MM.1S (cell line): ENCODE measurements around the gene ZNF670.

ENCODE experiments used
- EZH2 ChIP-seq: fragments of 300-600 bp; sonication (generic); optimal IDR thresholded peaks from 2 replicates; pipeline ENCODE3; 2017; ENCODE audit warnings: low read depth, mild to moderate bottlenecking, antibody characterized with exemption, low read length, mixed read lengths
- TF ChIP-seq, protein P1 (sequence below): fragments of 300-600 bp; sonication (generic); IDR thresholded peaks from 2 replicates; pipeline ENCODE4 v1.5.1; 2016; ENCODE audit warnings: antibody characterized with exemption, low read length, mixed read lengths

DNA sequence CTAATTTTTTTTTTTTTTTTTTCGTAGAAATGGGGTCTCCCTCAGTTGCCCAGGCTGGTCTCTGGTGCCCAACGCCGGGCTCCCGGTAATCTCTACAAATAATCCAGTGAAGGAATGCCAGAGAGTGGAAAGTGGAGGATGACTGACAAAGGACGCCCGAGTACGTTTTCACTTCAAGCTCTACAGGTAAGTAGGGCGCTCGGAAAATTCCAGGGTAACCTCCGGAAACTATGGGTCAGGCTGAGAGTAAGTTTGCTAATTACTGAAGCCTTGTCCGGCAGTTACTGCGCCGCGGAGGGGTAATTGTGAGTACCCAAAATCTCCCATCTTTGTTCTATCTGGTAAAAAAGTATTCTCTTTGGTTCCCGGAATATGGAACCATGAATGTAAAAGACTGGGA is 27.4 kb upstream of the ZNF670 start:
- TF ChIP-seq, protein P1, sequence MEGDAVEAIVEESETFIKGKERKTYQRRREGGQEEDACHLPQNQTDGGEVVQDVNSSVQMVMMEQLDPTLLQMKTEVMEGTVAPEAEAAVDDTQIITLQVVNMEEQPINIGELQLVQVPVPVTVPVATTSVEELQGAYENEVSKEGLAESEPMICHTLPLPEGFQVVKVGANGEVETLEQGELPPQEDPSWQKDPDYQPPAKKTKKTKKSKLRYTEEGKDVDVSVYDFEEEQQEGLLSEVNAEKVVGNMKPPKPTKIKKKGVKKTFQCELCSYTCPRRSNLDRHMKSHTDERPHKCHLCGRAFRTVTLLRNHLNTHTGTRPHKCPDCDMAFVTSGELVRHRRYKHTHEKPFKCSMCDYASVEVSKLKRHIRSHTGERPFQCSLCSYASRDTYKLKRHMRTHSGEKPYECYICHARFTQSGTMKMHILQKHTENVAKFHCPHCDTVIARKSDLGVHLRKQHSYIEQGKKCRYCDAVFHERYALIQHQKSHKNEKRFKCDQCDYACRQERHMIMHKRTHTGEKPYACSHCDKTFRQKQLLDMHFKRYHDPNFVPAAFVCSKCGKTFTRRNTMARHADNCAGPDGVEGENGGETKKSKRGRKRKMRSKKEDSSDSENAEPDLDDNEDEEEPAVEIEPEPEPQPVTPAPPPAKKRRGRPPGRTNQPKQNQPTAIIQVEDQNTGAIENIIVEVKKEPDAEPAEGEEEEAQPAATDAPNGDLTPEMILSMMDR, result no peak
- TF ChIP-seq EZH2, result no peak
